Body of pancreas (tissue), 4 donors: ENCODE data around the gene CKAP4. TPM values are rescaled to one million over a fixed set of nuclear protein-coding genes. Genes with fewer than 3 reads are reported as not detected.

Experiments used
- ATAC-seq: fragments of 150-250 bp; one replicate; pipeline ENCODE4 v1.9.1; 2016
- DNase-seq, 4 donors: peaks; one replicate each; pipeline ENCODE4 v3.0.0-alpha.2; 2019
- H3K27ac ChIP-seq, 4 donors: fragments of 200-600 bp; sonication (generic); 1 replicate in 3 of 4; 2 replicates in 1 of 4; pipeline versions ENCODE4 v1.5.1 to v1.6.1; 2016 to 2019; ENCODE audit warnings: mild to moderate bottlenecking in 1 of 4, mixed read lengths in 1 of 4, moderate library complexity in 1 of 4
- H3K27me3 ChIP-seq, 2 donors: fragments of 200-600 bp; sonication (generic); one replicate each; pipeline ENCODE4 v1.6.0; 2016; ENCODE audit warnings: mild to moderate bottlenecking in 1 of 2
- H3K36me3 ChIP-seq, 2 donors: fragments of 200-600 bp; sonication (generic); replicated peaks in 1 of 2; 2 replicates each; pipeline ENCODE4 v1.5.1; 2016; ENCODE audit warnings: low read depth in 2 of 2; ENCODE audit not compliant: insufficient read depth in 1 of 2
- H3K4me1 ChIP-seq: fragments of 200-600 bp; sonication (generic); one replicate; pipeline ENCODE4 v1.6.0; 2016
- H3K4me3 ChIP-seq, 2 donors: fragments of 200-600 bp; sonication (generic); 1 replicate in 1 of 2; 2 replicates in 1 of 2; pipeline ENCODE4 v1.5.1; 2016 to 2019
- H3K9me3 ChIP-seq, 3 donors: fragments of 200-600 bp; sonication (generic); 1 replicate in 2 of 3; 2 replicates in 1 of 3; pipeline ENCODE4 v1.5.1; 2016
- POLR2A ChIP-seq, 3 donors: fragments of 450-650 bp; IDR thresholded peaks; one replicate each; pipeline ENCODE4 v1.6.1; 2016; ENCODE audit warnings: antibody characterized with exemption in 3 of 3, mild to moderate bottlenecking in 2 of 3
- WGBS, 2 donors: methylation state at CpG; one replicate each; pipeline ENCODE4 v1.1.5; 2017; 5-methylcytosine and 5-hydroxymethylcytosine counted together
- intact Hi-C: fragments of 100-400 bp; cut with DNase I; formaldehyde crosslinking; loops from one replicate; pipeline ENCODE4 v1.15.1; 2023
- total RNA-seq, 2 donors: library from RNA; depleted of rRNA; stranded (reverse); fragments of >200 nt; gene quantifications; one replicate each; pipeline ENCODE4 v1.1.0, GENCODE V29; 2016
- TF ChIP-seq, protein P1 (sequence below), 7 experiments: fragments of 450-650 bp in 4 of 7; fragments of 200-600 bp in 3 of 7; sonication (generic) in 3 of 7; IDR thresholded peaks; one replicate each; pipeline ENCODE4 v1.5.1; 2016 to 2019; ENCODE audit warnings: antibody characterized with exemption in 7 of 7

Gene CKAP4
- total RNA-seq, 2 donors from 2014 or later = 30.6 to 36.6 TPM

DNA sequence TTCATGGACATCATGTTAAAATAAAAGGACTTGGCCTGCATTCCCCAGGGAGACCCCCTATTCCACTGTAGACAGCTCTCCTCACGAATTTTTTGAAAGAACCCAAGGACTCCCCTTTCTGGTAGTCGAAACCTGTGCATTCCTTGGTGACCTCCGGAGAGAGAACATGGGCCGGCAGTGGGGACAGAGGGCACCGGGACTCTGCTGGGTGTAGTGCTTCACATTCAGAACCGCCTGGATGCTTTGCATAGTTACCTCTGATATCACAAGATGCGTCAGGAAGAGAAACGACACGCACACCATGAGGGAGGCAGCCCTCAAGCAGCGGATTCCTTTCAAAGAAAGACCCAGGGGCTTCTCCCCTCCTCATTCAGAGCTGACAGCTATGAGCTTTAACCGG lies 9.7 kb downstream of the CKAP4 start:
- ATAC-seq (no peak), DNase-seq (no peak)
- Histone ChIP-seq H3K27ac (no peak overlapping the region), H3K4me1 (peaks cover 1% of the 10 kb centered on the region), H3K36me3 (peaks cover 7 to 11% of the 10 kb centered on the region in 2 donors), H3K27me3 (no peaks in the 10 kb centered on the region), H3K4me3 (no peak overlapping the region), H3K9me3 (no peaks in the 10 kb centered on the region)
- intact Hi-C loops = no loop called here
- 81 to 88% methylated on average over 11 of the region's 11 CpGs for WGBS, 2 donors
- TF ChIP-seq, protein P1, sequence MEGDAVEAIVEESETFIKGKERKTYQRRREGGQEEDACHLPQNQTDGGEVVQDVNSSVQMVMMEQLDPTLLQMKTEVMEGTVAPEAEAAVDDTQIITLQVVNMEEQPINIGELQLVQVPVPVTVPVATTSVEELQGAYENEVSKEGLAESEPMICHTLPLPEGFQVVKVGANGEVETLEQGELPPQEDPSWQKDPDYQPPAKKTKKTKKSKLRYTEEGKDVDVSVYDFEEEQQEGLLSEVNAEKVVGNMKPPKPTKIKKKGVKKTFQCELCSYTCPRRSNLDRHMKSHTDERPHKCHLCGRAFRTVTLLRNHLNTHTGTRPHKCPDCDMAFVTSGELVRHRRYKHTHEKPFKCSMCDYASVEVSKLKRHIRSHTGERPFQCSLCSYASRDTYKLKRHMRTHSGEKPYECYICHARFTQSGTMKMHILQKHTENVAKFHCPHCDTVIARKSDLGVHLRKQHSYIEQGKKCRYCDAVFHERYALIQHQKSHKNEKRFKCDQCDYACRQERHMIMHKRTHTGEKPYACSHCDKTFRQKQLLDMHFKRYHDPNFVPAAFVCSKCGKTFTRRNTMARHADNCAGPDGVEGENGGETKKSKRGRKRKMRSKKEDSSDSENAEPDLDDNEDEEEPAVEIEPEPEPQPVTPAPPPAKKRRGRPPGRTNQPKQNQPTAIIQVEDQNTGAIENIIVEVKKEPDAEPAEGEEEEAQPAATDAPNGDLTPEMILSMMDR (IDR thresholded peaks at IDR 0.05) = no peak
- TF ChIP-seq POLR2A (IDR thresholded peaks at IDR 0.05) = no peak

GRCh38 chr12:106235770-106236169 lies 12.1 kb downstream of the CKAP4 start:
- intact Hi-C loops = no loop called here
- TF ChIP-seq POLR2A (IDR thresholded peaks at IDR 0.05) = no peak
- TF ChIP-seq, protein P1 (IDR thresholded peaks at IDR 0.05) = no peak
- ATAC-seq (no peak), DNase-seq (no peak)
- 62 to 77% methylated on average over 1 of the region's 1 CpG for WGBS, 2 donors
- H3K4me3 ChIP-seq = no peak overlapping the region
- H3K36me3 ChIP-seq = peaks cover 7 to 11% of the 10 kb centered on the region in 2 donors
- H3K4me1 ChIP-seq = no peaks in the 10 kb centered on the region
- no peaks in the 10 kb centered on the region for H3K9me3 ChIP-seq
- H3K27me3 ChIP-seq = no peaks in the 10 kb centered on the region
- H3K27ac ChIP-seq = no peak overlapping the region

DNA sequence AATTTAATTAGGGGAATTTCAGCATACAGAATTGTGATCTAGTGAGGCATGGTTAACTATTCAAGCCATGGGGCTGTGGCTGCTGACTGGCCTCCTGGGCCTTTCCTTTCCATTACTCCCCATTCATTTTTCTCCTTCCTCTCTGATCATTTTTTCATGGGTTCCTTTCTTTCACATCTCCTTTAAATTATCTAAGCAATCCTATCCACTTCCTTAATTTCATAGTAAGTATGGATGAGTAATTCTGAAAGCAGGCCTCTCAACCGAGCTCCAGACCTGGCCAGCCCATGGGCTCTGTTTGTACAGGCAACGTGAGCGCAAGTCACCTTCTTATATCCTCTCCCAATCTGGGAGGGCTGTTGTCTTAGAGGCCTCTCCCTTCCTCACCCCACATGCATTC lies 13.4 kb downstream of the CKAP4 start:
- WGBS, 2 donors = 86 to 92% methylated on average over 3 of the region's 3 CpGs
- intact Hi-C loops = no loop called here
- H3K36me3 ChIP-seq = peaks cover 6 to 7% of the 10 kb centered on the region in 2 donors
- no peaks in the 10 kb centered on the region for H3K4me1 ChIP-seq
- H3K27me3 ChIP-seq = no peaks in the 10 kb centered on the region
- ATAC-seq = no peak
- DNase-seq = no peak
- H3K27ac ChIP-seq = no peak overlapping the region
- TF ChIP-seq POLR2A (IDR thresholded peaks at IDR 0.05) = no peak
- TF ChIP-seq, protein P1 (IDR thresholded peaks at IDR 0.05) = no peak
- H3K9me3 ChIP-seq = no peaks in the 10 kb centered on the region
- H3K4me3 ChIP-seq = no peak overlapping the region

GRCh38 chr12:106233011-106233410 lies 14.8 kb downstream of the CKAP4 start:
- intact Hi-C loops = no loop called here
- TF ChIP-seq, protein P1 (IDR thresholded peaks at IDR 0.05) = no peak
- no peak for TF ChIP-seq POLR2A (IDR thresholded peaks at IDR 0.05)
- H3K4me1 ChIP-seq = no peaks in the 10 kb centered on the region
- no peaks in the 10 kb centered on the region for H3K36me3 ChIP-seq
- no peaks in the 10 kb centered on the region for H3K27me3 ChIP-seq
- DNase-seq = no peak
- no peak for ATAC-seq
- no peak overlapping the region for H3K27ac ChIP-seq
- H3K9me3 ChIP-seq = no peaks in the 10 kb centered on the region
- H3K4me3 ChIP-seq = no peak overlapping the region
- 92% methylated on average over 26 of the region's 26 CpGs; no CpG with 5 or more reads in 1 of the 2 donors for WGBS, 2 donors

GRCh38 chr12:106229036-106229591 lies 18.7 kb downstream of the CKAP4 start:
- Histone ChIP-seq H3K4me3 (no peak overlapping the region), H3K4me1 (no peaks in the 10 kb centered on the region), H3K27me3 (no peaks in the 10 kb centered on the region), H3K27ac (no peak overlapping the region), H3K36me3 (no peaks in the 10 kb centered on the region), H3K9me3 (no peaks in the 10 kb centered on the region)
- intact Hi-C loops = loop anchor here (5.0 kb wide), 1 partner anchor 53 kb away; no protein-coding TSS in a partner anchor
- DNase-seq (no peak), ATAC-seq (no peak)
- TF ChIP-seq POLR2A (IDR thresholded peaks at IDR 0.05) = no peak
- TF ChIP-seq, protein P1 (IDR thresholded peaks at IDR 0.05) = no peak
- WGBS, 2 donors = 83 to 86% methylated on average over 12 of the region's 12 CpGs
